Retinal pigment epithelial cell (primary cell): ENCODE measurements around the gene KCTD3.
A peak's percentile ranks its signal among the peaks of the same experiment; 100 is the strongest.

Experiments
- DNase-seq: peaks from one replicate; pipeline ENCODE4 v3.0.0-alpha.2; 2010; ENCODE audit warnings: low read depth
- H3K4me3 ChIP-seq: 2 replicates; pipeline ENCODE4 v1.5.1; 2011; ENCODE audit warnings: mild to moderate bottlenecking, low read length, control low read depth, moderate library complexity
- TF ChIP-seq, protein P1 (sequence below): conservative IDR thresholded peaks from 2 replicates; pipeline ENCODE4 v1.5.1; 2011; ENCODE audit warnings: low read depth, low read length, control low read depth, inconsistent platforms

The KCTD3 gene

DNA sequence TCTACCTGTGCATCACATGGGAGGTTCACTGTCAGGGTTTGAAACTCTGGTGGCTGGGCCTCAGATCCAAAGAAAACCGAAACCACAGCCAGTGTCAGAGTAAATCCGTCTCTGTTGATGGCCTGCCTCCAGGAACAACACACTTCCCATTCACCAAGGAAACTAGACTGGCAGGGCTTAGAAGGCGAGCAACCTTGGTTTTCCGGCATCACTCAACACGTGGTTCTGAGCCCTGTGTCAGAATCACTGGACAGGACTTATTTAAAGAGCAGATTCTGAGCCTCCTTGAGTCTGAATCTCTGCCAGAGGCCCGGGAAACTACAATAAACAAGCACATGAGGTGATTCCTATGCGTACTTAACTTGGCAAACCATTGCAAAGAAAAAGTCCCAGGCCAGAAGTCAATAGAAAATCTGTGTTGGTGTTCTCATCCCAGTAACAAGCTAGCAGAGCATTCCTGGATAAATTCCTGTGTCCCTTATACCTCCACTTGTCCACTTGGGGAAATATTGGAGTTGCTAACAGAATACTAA lies 70.0 kb downstream of the KCTD3 start:
- peak; percentile 83 for DNase-seq
- TF ChIP-seq, protein P1, sequence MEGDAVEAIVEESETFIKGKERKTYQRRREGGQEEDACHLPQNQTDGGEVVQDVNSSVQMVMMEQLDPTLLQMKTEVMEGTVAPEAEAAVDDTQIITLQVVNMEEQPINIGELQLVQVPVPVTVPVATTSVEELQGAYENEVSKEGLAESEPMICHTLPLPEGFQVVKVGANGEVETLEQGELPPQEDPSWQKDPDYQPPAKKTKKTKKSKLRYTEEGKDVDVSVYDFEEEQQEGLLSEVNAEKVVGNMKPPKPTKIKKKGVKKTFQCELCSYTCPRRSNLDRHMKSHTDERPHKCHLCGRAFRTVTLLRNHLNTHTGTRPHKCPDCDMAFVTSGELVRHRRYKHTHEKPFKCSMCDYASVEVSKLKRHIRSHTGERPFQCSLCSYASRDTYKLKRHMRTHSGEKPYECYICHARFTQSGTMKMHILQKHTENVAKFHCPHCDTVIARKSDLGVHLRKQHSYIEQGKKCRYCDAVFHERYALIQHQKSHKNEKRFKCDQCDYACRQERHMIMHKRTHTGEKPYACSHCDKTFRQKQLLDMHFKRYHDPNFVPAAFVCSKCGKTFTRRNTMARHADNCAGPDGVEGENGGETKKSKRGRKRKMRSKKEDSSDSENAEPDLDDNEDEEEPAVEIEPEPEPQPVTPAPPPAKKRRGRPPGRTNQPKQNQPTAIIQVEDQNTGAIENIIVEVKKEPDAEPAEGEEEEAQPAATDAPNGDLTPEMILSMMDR: no peak
- H3K4me3 ChIP-seq: no peak overlapping the region

DNA sequence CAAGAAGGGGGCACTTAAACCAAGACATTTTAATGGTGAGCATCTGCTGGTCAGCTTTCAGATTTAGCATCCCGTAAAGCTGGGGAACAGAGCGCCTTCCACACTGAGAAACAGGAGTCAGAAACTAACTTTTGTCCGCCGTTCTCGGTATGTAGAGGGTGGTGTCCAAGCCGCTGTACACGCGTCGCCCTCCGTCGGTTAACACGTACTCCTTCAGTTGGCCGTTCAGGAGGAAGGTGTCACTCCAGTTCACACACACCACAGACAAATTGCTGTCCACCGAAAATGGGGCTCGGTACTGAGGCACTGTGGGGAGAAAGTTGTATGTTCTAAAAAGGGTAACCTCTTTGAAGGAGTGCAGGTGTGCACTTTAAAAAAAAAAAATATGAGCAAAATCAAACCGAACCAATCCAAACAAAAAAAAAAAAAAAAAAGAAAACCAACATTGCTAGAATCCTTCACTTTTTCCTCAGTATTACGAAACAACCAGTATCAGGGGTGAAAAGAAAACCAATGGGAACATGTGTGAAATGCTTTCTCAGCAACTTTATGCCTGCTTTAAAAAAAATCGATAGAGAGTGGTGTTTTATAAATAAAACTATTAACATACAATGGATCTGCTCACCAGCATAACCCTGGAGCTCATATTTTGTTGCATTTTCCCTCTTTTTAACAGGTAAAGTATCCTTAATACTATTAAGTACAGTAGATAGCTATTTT lies 73.5 kb downstream of the KCTD3 start:
- TF ChIP-seq, protein P1: no peak
- no peak for DNase-seq
- no peak overlapping the region for H3K4me3 ChIP-seq

DNA sequence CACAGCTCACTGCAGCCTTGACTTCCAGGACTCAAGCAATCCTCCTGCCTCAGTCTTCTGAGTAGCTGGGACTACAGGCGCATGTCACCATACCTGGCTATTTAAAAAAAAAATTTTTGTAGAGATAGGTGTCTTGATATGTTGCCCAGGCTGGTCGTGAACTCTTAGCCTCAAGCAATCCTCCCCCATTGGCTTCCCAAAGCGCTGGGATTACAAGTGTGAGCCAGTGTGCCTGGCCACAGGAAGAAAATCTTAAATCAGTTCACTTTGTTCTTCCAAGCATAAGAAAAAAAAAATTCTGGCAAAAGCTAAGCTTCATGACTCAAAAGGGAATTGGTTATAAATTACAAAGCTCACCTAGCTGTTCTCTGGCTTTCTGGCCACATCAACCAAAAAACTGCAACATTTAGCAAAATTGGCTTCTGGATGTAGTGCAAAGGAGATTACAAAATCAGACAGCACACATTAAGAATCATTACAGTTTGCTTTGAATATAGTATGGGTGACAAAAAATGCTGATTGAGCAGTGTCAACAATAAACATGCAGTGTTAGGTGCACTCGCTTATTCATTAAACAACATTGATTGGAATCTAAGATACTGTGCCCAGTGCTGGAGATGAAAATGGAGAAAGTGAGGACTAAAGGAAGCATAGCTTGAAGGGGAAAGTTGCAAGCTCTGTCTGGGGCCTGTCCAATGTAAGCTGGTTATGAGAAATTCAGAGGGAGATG lies 76.7 kb downstream of the KCTD3 start:
- TF ChIP-seq, protein P1: no peak
- H3K4me3 ChIP-seq: no peak overlapping the region

DNA sequence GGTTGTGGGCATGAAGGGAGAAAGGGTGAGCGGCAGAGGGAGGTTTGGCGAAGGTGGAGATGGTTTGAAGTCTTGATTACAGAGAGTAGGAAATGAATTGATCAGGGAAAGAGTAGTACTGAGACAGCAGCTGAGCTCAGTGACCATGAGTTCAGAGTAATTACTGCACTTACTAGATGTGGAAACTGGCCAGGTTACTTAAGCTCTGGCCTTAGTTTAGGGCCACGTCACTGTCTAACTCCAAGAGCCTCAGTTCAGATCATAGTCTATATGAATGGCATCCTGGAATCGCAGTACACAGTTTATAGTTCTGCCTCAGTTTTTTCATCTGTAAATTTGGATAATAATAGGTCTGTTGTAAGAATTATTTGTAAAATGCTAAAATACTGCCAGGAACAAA lies 78.1 kb downstream of the KCTD3 start:
- no peak for DNase-seq
- TF ChIP-seq, protein P1: no peak

More for the DNA sequence above, 76.7 kb downstream of the KCTD3 start:
- DNase-seq: no peak

DNA sequence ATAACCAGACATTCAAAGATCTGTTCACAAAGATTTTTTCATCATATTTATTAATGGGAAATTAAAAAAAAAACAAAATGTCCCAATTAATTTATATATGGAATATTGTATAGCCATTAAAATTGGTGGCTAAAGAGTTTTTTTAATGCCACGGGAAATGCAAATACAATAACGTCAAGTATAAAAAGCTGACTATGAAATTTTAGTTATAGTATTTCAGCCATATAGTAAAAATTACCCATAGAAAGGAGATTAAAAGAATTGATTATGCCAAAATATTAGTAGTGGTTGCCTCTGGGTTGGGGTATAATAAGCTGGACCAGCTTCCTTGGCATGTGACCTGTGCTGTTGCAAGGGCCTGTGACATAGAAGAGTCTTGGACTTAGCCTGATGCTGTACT lies 78.8 kb downstream of the KCTD3 start:
- H3K4me3 ChIP-seq: no peak overlapping the region
- DNase-seq: no peak
- TF ChIP-seq, protein P1: no peak

More for the DNA sequence above, 78.1 kb downstream of the KCTD3 start:
- H3K4me3 ChIP-seq: no peak overlapping the region

DNA sequence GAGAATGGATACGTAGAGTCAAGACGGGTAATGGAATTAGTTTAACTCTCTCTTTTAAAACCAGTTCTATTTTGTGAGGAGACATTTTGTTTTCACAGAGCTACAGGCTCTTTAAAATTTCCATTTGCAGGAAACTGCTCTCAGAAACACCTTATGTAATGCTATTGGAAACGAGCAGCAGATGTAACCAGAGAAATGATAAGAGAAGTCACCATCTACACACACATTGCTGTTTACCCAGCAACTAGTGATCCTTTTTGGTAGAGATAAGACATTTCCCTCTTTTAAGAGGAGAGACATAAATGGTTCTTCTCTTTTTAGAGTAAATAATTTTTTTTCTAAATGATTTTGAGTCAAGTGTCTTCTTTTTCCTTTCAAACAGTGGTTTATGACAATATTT lies 80.6 kb downstream of the KCTD3 start:
- no peak overlapping the region for H3K4me3 ChIP-seq
- TF ChIP-seq, protein P1: no peak
- DNase-seq: no peak
